NCI-H226 (cell line): ENCODE results near the gene CDH4.
"Not testable (repeated sequence)": the region's sequence is repeated elsewhere in the genome, so short reads cannot be mapped to it uniquely, and the experiment has no call there.

Experiments
- DNase-seq: peaks from one replicate; pipeline ENCODE4 v3.0.0-alpha.2; 2015

The CDH4 gene

DNA sequence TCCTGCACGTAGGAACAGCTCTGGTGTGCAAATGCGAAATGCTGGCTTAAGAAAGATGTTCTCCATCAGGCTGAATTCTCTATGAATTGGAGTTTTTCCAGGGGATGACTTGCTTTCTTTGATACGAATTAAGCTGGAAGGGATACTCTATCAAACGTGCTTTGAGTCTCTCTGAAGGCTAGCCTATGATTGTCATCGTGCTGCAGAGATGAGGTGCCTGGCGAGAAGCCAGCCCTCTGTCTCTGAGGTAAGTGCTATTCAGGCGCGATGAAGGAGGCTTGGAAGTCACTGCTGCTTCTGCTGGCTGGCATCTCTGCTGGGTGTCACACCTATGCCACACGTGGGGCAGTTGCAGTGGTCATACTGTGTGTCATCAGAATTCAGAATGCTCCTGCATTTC, 589.9 kb downstream of the CDH4 start:
- DNase-seq, result no peak

DNA sequence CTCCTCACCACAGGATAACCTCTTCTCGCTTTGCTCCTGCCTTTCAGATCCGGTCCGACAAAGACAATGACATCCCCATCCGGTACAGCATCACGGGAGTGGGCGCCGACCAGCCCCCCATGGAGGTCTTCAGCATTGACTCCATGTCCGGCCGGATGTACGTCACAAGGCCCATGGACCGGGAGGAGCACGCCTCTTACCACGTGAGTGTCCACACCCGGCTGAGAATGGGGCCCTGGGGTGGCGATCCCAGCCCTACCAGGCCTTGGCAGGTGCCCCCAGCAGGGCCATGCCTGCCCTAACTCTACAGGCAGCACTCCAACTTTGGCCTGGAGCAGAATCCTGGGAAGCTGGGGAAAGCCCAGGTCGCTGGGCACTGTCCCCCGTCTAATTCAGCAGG, 592.6 kb downstream of the CDH4 start:
- DNase-seq, result no peak

DNA sequence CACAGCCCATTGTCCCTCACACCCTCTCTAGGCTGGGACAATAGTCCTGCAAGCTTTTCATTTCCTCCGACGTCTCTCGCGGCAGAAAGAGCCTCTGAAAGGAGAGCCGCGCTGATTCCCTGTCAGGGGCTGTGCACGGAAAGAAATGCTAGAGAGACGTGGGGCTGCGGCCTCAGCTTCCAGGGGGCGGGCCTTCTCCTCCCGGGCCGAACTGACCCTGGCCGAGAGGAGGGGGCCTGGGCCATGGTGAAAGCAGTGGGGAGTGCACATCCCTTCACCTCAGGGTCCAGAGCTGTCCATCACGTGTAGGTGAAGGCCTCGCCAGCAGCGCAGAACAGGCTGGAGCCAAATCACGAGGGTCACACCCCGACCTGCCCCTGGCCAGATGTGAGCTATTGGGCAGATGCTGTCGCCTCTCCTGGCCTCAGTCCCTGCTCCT, 593.2 kb downstream of the CDH4 start:
- no peak for DNase-seq

DNA sequence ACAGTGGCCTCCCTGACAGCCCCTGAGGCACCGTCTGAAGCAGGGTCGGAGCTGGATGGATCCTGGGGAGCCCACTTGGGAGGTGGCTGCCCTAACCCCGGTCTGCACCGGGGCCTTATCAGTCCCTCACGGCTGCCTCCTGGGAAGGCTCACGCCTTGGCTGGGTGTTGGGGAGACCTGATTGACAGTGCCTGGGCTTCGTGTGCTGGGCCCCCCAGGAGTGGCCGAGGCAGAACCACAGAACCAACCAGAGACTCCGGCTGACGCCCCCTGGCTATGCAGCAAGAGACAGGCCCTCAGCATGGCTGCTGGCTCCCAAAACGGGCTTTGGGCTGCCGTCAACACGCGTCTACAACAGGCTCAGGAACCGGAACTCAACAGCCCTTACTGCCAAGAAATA, 594.0 kb downstream of the CDH4 start:
- DNase-seq, result no peak

DNA sequence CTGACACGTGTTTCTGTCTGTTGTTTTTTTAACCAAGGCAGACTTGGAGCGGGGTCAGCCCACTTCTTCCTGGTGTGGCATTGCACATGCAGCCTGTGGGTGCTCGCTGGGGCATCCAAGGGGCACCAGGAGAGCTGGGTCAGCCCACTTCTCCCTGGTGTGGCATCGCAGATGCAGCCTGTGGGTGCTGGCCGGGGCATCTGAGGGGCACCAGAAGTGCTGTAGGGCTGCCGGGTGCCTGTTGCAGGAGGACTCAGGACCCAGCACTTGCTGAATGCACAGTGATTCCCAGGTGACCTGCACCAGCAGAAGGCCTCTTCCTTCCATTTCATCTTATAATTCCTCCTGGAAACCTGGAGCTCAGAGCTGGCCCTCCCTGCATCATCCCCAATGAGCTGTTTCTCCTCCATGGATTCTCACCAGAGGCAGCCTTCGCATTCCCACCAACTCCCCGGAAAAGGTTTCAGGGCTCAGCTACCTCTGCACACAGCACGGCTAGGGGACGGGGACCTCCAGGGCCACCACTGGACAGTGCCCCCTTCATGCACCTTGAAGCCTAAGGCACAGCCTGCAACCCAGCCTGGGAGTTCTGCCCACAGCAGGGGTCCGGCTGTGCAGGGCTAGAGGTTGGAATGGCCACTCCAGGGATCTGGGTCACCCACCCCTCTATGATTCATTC, 594.8 kb downstream of the CDH4 start:
- no peak for DNase-seq

DNA sequence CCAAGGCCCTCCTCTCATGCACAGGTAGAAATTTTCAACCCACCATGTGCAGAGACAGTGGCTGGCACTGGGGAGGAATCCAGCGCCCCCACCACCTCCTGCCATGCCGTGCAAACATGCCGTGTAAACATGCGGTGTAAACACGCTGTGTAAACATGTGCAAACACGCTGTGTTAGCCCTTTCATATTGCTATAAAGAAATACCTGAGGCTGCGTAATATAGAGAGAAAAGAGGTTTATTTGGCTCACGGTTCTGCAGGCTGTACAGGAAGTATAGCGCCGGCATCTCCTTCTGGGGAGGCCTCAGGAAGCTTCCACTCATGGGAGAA, 595.3 kb downstream of the CDH4 start:
- DNase-seq, result no peak

DNA sequence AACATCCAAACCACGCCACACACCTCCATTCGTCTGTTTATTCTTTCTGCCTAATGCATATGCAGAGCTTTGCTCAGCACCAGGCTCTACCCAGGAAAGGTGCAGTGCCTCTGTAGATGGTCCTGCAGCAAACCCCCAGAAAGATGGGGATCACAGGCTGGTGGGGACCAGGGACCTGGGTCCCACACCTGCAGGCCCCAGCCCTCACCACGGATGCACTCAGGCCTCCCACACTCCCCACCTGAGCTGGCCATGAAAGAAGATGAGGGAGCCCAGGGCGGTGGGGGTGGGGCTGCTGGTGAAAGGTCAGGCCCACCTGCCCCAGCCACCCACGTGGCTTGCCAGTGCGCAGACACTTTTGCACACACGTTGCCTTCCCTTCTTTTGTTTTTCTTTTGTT, 595.9 kb downstream of the CDH4 start:
- DNase-seq, result no peak

DNA sequence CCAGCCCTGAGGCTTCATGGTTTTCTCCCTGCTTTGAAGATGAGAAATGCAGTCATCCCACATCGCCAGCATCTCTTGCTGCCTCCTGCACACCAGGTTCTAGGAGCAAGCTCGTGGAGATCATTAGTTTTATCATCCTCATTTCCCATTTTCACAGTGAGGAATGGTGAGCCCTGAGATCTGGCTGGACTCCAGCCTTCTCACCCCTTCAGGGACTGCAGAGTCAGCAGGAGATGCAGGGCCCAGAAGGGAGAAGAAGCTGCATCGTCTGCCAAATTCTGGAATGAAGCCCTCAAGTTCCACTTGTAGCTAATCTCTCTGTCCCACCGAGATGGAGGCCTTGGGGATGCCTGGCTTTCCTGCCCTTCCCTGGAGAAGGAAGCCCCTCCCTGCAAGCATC, 596.8 kb downstream of the CDH4 start:
- DNase-seq, result no peak

DNA sequence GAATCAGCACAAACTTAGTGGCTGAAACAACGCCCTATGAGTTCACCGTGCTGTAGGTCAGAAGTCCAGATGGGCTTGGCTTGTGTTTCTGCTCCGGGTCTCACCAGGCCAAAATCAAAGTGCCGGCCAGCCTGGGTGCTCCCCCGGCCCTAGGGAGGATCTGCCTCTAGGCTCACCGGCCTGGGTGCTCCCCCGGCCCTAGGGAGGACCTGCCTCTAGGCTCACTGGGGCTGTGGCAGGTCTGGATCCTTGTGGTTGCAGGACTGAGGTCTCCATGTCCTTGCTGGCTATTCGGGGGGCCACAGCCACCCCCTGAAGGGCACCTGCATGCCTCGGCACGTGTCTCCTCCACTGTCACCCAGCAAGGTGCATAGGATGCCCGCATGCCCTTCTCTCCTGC, 597.3 kb downstream of the CDH4 start:
- DNase-seq, result no peak

DNA sequence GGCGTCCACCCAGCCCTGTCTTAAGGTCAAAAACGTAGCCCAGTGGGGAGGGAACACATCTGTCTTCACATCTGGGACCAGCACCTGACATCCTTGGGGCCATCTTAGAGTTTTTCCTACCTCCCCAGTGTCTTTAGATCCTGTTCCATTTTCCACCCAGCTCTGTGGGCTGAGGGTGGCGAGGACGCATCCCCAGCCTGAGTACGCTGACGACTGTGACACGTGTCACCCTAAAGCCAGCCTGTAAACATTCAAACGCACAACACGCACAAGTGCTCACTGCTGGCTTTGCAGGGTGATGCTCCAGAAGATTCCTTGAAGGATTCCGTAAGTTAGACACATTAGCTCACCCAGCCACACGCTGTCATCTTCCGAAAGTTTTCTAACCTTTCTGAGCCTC, 597.8 kb downstream of the CDH4 start:
- DNase-seq, result no peak

DNA sequence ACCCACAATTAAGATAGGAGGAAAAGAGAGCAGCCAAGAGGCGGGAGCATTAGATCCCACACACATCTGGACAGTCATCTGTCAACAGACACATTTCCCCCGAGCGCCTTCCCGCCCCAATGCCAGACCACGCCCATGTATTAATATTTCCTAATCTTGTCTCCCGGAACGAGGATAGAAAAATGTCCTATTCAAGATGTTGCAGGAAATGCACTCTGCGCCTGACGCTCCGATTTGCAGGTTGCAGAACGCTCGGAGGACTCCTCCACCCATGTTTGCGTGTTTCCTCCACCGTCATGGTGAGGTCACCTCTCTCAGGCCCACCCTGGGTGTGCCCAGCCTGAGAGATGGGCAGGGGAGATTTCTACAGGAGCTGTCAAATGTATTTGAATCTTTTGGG, 598.4 kb downstream of the CDH4 start:
- DNase-seq, result no peak

DNA sequence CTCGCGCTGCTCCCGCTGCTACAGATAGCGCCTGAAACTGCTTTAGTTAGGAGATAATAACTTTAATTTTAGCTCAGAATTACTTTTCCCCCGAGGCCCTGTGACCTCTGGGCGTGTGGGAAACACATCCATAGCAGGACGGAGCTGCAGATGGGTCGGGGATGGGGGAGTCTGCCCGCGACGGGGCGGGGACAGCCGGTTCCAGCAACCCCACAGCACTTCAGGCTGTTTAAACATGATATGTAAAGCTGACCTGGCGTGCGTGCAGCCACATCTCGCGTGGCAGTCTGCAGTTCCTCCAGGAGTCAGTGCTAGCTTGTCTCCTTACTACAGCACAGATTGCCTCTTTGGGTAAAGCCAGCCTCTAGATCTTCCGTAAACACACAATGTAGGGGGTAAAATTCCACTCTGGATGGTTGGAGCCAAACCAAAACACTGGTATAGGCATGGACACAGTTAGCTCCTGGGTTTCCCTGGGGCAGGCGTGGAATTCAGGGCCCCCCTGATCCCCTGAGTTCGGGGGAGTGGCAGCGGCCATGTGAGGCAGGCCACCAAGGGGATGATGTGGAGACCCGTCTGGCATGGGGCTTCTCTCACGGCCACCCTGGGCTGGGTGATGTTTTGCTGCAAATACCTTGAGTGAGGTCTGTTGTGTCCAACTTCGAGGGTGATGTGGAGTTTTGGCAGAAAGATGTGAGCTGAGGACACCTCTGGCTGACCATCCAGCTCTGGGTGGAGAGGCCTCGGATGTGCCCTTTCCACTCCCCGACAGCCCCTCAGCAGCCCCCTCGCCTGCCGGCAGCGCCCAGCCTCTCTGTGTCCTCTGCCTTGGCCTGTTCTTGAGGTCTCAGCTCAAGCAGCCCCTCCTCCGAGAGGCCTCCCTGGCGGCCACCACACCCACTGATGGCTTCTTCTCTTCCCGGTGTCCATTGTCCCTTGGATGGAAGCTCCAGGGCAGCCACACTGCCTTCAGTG, 599.2 kb downstream of the CDH4 start:
- DNase-seq, result no peak

DNA sequence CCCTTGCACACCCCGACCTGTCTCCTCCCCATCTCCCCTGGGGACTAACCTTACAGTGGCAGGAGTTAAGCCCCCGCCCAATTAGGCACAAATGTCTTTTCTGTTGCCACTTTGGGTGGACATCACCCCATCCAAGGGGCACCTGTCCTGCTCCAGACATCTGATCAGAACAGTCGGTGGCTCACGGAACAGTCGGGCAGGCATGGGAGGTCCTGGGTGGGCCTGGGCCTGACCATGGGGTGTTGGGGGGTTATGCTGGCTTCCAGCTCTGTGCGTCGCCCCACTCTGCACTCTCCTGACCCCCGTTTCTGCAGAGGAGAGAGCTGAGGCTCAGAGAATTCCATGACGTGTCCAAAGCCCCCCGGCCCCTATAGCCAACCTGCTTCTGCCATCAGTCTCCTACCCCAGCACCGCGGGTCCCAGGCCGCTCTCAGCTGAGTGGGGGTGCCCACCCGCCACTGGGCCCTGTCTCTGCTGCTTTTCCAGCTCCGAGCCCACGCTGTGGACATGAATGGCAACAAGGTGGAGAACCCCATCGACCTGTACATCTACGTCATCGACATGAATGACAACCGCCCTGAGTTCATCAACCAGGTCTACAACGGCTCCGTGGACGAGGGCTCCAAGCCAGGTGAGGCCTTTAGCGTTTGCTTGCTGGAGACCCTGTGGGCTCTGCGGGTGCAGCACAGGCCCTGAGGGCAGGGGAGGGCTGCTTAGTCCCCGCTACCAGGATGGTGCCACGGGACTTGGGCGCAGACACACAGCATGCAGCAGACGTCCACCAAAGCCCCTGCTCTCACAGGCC, 600.4 kb downstream of the CDH4 start:
- no peak for DNase-seq

DNA sequence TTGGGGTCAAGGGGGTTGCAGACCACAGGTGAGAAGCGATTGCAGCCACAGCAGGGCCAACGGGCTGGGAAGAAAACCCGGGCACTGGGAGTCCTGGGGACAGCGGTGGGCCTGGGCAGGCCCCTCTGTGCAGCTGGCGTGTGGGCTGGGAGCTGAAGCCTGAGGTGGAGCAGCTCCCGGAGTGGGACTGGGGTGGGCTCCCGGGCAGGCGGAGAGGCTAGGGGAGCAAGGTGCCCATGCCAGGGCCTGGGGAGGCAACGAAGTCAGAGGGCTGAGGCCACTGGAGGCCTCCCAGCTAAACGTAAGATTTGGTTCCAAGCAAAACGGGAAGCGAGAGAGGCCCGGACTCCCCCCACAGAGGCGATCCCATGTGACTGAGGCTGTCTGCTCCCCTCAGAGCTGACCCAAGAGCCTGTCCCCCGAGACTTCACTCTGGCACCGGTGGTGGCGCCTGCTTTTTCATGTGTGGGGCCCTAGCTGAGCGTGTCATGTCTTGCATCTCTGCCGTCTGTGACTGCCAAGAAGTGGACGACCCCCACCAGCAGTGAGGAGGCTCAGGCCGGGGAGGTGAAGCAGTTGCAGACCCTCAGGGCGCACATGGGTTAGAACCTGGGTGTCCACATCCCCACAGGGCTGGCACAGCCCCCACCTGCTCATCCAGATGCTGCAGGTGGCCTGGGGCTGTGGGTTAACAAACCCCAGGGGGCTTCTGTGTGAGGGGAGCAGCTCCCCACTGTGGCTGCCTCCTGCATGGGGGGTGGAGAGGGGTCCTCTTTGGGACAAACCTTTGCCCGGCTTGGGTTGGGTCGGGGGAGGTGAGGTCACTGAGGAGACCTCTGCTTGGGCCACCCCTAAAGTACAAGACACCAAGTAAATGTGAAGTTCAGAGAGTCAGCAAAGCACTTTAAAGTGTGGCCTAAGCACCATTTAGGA, 601.3 kb downstream of the CDH4 start:
- DNase-seq, result no peak

DNA sequence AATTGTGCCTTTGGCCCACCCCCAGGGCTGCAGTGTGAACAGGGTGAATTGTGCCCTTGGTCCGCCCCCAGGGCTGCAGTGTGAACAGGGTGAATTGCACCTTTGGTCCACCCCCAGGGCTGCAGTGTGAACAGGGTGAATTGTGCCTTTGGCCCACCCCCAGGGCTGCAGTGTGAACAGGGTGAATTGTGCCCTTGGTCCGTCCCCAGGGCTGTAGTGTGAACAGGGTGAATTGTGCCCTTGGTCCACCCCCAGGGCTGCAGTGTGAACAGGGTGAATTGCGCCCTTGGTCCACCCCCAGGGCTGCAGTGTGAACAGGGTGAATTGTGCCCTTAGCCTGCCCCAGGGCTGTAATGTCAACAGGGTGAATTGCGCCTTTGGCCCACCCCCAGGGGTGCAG, 602.5 kb downstream of the CDH4 start:
- not testable (repeated sequence) for DNase-seq

DNA sequence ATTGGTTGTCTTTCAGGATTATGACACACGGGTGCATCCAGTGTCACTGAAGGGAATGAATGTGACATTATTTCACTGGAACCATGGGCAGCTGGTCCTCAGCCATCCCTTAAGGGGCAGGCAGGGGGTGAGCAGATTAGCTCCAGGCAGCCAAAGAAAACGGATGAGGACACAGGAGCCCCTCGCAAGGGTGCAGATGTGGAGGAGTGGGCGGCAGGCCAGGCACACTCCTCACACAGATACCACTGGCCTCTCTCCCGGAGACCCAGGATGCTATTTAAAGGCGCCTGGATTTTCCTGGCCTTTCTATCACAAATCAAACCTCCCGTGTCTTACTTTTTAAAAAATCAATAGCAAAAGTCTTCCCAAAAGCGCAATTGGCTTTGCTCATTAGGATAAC, 603.2 kb downstream of the CDH4 start:
- DNase-seq, result no peak

DNA sequence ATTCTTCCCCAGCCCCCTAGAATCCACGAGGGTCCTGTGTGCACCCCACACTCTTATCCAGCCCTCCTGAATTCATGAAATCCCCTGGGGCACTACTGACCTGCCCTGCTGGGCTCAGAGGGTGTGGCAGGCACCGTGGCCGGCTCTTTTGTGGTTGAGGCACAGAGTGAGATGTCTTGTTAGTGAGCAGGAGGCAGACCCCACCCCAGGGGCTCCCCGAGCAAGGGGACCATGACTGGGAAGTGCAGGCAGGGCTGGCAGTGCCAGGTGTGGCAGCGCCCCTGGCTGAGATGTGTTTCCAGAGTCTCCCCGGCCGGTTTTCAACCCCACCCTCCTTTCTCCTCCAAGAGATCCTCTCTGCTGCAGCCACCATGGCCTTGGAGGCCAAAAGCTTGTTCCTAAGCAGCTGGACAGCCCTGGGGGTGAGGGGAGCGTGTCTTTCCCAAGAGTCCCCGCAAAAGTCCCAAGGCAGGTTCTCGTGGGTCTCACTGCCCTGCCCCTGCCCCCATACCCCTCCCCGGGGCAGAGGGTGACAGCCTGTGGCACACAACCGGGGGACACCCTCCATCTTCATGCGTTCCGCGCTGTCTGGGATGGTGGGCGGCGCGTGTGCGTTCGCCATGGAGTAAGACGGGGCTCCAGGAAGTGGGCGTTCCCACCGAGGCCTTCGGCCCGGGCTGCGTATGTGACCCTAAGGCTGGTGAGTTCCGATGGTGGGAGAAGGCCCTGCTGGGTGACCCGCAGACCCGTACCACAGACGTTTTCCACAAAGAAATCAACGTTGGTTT, 604.8 kb downstream of the CDH4 start:
- DNase-seq, result no peak

DNA sequence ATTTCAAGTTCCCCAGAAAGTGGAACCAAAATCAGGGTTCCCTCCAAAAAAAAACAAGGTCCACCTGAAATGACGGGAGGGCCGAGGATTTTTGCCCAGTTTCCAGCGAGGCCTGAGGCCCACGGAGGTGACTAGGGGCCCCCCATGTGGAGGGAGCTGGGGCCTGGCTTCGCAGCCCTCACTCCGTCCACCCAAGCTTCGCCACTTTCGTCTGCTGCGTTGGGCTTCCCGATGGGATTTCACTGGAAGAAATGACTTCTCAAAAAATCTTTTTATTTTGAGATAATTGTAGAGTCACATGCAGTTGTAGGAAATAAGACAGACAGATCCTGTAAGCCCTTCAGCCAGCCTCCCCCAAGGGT, 605.3 kb downstream of the CDH4 start:
- DNase-seq, result no peak

DNA sequence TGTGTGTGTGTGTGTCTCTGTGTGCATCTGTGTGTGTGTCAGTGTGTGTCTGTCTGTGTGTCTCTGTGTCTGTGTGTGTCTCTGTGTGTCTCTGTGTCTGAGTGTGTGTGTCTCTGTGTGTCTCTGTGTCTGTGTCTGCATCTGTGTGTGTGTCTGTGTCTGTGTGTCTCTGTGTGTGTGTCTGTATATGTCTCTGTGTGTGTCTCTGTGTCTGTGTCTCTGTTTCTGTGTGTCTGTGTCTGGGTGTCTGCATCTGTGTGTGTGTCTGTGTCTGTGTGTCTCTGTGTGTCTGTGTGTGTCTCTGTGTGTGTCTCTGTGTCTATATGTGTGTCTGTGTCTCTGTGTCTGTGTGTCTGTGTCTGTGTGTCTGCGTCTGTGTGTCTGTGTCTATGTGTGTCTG, 605.8 kb downstream of the CDH4 start:
- DNase-seq, result no peak

DNA sequence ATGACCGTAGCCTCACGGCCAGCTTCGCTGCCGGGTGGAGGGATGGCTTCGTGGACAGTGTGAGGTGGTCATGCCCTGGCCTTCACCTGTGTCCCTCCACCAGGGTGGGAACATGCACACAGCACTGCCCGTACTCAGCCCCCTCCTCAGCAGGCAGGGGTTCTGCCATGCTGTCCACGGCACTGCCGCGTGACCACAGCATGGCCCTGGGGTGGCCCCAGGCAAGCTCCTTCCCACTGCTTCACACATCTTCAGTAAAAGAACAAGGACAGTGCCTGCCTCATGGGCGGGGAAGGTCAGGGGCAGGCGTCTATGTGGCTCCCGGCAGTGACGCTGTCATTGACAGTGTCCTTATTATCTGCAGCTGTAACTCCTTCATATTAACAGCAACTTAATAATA, 607.7 kb downstream of the CDH4 start:
- no peak for DNase-seq

DNA sequence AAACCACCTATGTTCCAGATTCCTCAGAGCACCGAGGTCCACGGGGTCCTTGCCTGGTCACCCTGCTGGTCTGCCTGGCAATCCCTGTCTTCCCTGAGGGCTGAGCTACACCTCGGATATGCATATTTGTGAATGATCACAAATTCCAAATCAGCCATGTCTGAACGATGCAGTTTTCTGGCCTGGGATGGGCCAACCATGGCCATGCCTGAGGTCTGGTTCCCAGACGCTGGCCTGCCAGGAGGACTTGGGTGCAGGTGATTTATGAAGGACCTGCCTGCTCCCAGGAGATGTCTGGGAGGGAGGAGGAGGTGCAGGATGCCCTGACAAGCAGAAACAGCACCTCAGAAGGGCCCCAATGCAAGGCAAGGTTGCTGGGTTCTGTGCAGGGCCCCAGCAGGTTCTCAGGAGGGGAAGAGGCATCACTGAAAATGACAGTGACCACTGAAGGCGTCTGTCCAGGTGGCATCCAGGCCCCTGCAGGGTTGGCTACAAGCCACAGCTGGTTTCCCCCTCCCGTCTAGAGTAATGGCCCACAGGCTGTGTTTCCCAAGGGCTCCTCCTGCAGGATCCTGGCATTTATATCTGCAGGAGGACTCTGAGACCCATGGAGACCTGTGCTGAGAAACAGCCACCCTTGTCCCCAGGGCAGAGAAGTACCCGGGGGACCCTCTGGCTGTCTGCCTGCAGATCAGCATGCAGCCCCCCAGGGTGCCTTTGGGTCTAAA, 608.4 kb downstream of the CDH4 start:
- no peak for DNase-seq
